K562 (cell line): ENCODE measurements around the gene MEIS2. TPM values are rescaled to one million over a fixed set of nuclear protein-coding genes. Genes with fewer than 3 reads are reported as not detected.

ENCODE experiments used
- ATAC-seq: fragments of 200-7000 bp; cut with Tn5 transposase; 3 replicates; pipeline ENCODE4 v1.9.1; 2020; ENCODE audit warnings: moderate library complexity
- BruUV-seq: library from RNA; stranded (reverse); fragments of 400-500 nt; replicated peaks from 2 replicates; lab custom pipeline; 2021; lab: Mats Ljungman, UMichigan
- CTCF ChIA-PET: fragments of 300-600 bp; formaldehyde crosslinking; extraction: SDS; loops from one replicate; lab custom pipeline; 2021; ENCODE audit warnings: low intra/inter-chr PET ratio; lab: Yijun Ruan, JAX
- POLR2A ChIA-PET: fragments of 300-600, 350-650 bp; sonication (Branson Sonifier 250); formaldehyde crosslinking; extraction: SDS; loops from one replicate; lab custom pipeline; 2021; ENCODE audit warnings: antibody characterized with exemption, inconsistent platforms; lab: Yijun Ruan, JAX
- DNase-seq, 4 experiments: peaks; one replicate each; pipeline versions ENCODE4 v3.0.0 to v3.0.0-alpha.2; 2011 to 2018; ENCODE audit warnings: low spot score in 3 of 4, mixed read lengths in 3 of 4; ENCODE audit errors: extremely low read depth in 1 of 4
- FAIRE-seq: peaks from 2 replicates; lab custom pipeline; 2011; peaks lifted over from hg19 to GRCh38; lab: Jason Lieb, UNC
- H2AFZ ChIP-seq: 2 replicates; pipeline ENCODE4 v1.6.0; 2011; ENCODE audit warnings: low read depth, low read length, control low read depth, inconsistent platforms
- H3K27ac ChIP-seq: fragments of 200-600 bp; 3 replicates; pipeline ENCODE4 v1.8.0; 2011; ENCODE audit warnings: low read depth, mild to moderate bottlenecking, control low read depth, inconsistent platforms, low read length, moderate library complexity, mixed read lengths; ENCODE audit errors: extremely low read depth
- H3K27me3 ChIP-seq, 2 experiments: fragments of 300-600 bp in 1 of 2; 2 replicates in 1 of 2; 3 replicates in 1 of 2; pipeline versions ENCODE4 v1.6.0 to v1.8.0; 2011; ENCODE audit warnings: inconsistent platforms in 2 of 2, low read length in 2 of 2, mild to moderate bottlenecking in 1 of 2, mixed read lengths in 1 of 2, moderate library complexity in 1 of 2; ENCODE audit not compliant: control insufficient read depth in 2 of 2, insufficient read depth in 2 of 2
- H3K36me3 ChIP-seq: fragments of 300-600 bp; 3 replicates; pipeline ENCODE4 v1.8.0; 2011; ENCODE audit warnings: mild to moderate bottlenecking, low read length, inconsistent platforms; ENCODE audit not compliant: control insufficient read depth, insufficient read depth
- H3K4me1 ChIP-seq, 2 experiments: fragments of 200-600 bp in 1 of 2; replicated peaks in 1 of 2; 2 replicates in 1 of 2; 3 replicates in 1 of 2; pipeline versions ENCODE4 v1.5.1 to v1.8.0; 2011; ENCODE audit warnings: inconsistent platforms in 2 of 2, low read length in 2 of 2, mild to moderate bottlenecking in 1 of 2, mixed read lengths in 1 of 2, moderate library complexity in 1 of 2; ENCODE audit not compliant: control insufficient read depth in 2 of 2, insufficient read depth in 2 of 2
- H3K4me2 ChIP-seq: 2 replicates; pipeline ENCODE4 v1.6.1; 2011; ENCODE audit warnings: low read length, control low read depth, inconsistent platforms, mixed read lengths; ENCODE audit not compliant: insufficient read depth
- H3K4me3 ChIP-seq: fragments of 200-600 bp; sonication (generic), shearing (Covaris generic); 2 replicates; pipeline ENCODE4 v1.5.1; 2016; ENCODE audit warnings: control low read depth, inconsistent platforms
- H3K79me2 ChIP-seq: fragments of 200-600 bp; 3 replicates; pipeline ENCODE4 v1.8.0; 2011; ENCODE audit warnings: low read length, inconsistent platforms; ENCODE audit not compliant: control insufficient read depth, insufficient read depth
- H3K9ac ChIP-seq, 2 experiments: 2 replicates each; pipeline versions ENCODE4 v1.6.0 to v1.6.1; 2011; ENCODE audit warnings: low read depth in 2 of 2, low read length in 2 of 2, control low read depth in 1 of 2, inconsistent platforms in 1 of 2, mild to moderate bottlenecking in 1 of 2, mixed read lengths in 1 of 2; ENCODE audit not compliant: insufficient read depth in 1 of 2
- H3K9me1 ChIP-seq: one replicate; pipeline ENCODE4 v1.6.0; 2011; ENCODE audit warnings: inconsistent platforms, mild to moderate bottlenecking, low read length, moderate library complexity; ENCODE audit not compliant: control insufficient read depth, insufficient read depth
- H3K9me3 ChIP-seq: replicated peaks from 2 replicates; pipeline ENCODE4 v1.5.1; 2011; ENCODE audit warnings: low read depth, low read length, inconsistent platforms; ENCODE audit not compliant: control insufficient read depth, insufficient read depth
- H4K20me1 ChIP-seq: replicated peaks from 2 replicates; pipeline ENCODE4 v1.6.1; 2011; ENCODE audit warnings: low read length, inconsistent platforms, mixed read lengths; ENCODE audit not compliant: control insufficient read depth, insufficient read depth
- HOMEZ ChIP-seq: fragments of 250-450 bp; sonication (Bioruptor Pico); IDR thresholded peaks from 2 replicates; pipeline ENCODE4 v1.4.0; 2020; ENCODE audit warnings: mild to moderate bottlenecking, moderate library complexity
- KAT8 ChIP-seq: fragments of 450-650 bp; IDR thresholded peaks from 2 replicates; pipeline ENCODE4 v1.6.1; 2016; ENCODE audit warnings: low read depth, mild to moderate bottlenecking
- KDM1A ChIP-seq, 2 experiments: fragments of 450-650 bp; IDR thresholded peaks; 2 replicates each; pipeline ENCODE4 v1.6.1; 2016; ENCODE audit warnings: mild to moderate bottlenecking in 2 of 2
- MEIS2 ChIP-seq: fragments of 450-650 bp; IDR thresholded peaks from 2 replicates; pipeline ENCODE4 v1.6.1; 2014; ENCODE audit warnings: mild to moderate bottlenecking; ENCODE audit not compliant: partially characterized antibody
- PBX2 ChIP-seq, 2 experiments: IDR thresholded peaks in 1 of 2; conservative IDR thresholded peaks in 1 of 2; 2 replicates each; pipeline ENCODE4 v1.6.1; 2016; ENCODE audit warnings: low read depth in 2 of 2, mild to moderate bottlenecking in 1 of 2, missing compliant biosample characterization in 1 of 2, missing genetic modification characterization in 1 of 2, moderate library complexity in 1 of 2
- PTTG1 ChIP-seq: fragments of 450-650 bp; IDR thresholded peaks from 2 replicates; pipeline ENCODE4 v1.6.1; 2016; ENCODE audit warnings: low read depth, mild to moderate bottlenecking, missing genetic modification characterization, missing compliant biosample characterization
- TFAP4 ChIP-seq: sonication (generic); formaldehyde crosslinking; IDR thresholded peaks from 2 replicates; pipeline ENCODE4 v1.8.0; 2022; ENCODE audit warnings: missing genetic modification reagents, mild to moderate bottlenecking, moderate library complexity, borderline replicate concordance
- ZBTB33 ChIP-seq: sonication (generic); formaldehyde crosslinking; IDR thresholded peaks from 2 replicates; pipeline ENCODE4 v1.8.1; 2023; ENCODE audit warnings: mild to moderate bottlenecking, missing genetic modification reagents
- ZNF398 ChIP-seq: fragments of 250-450 bp; sonication (Bioruptor Pico); IDR thresholded peaks from 2 replicates; pipeline ENCODE4 v1.8.0; 2021; ENCODE audit warnings: moderate library complexity, mild to moderate bottlenecking, inconsistent platforms
- WGBS: fragments of 100-300 bp; shearing (Covaris generic); methylation state at CpG from one replicate; pipeline ENCODE4 v1.1.6; 2016; ENCODE audit warnings: low coverage, mixed read lengths; ENCODE audit not compliant: insufficient coverage; ENCODE audit errors: missing lambda C conversion rate; 5-methylcytosine and 5-hydroxymethylcytosine counted together
- in situ Hi-C: fragments of 300-500 bp; cut with MboI; formaldehyde crosslinking; loops from 4 replicates; pipeline ENCODE4 v1.15.0; 2018; ENCODE audit warnings: inconsistent platforms, mixed read lengths
- intact Hi-C: fragments of 100-400 bp; cut with micrococcal nuclease; formaldehyde crosslinking; loops from 2 replicates; pipeline ENCODE4 v1.14.2; 2022
- polyA plus RNA-seq, 8 experiments: library from polyadenylated mRNA; depleted of rRNA in 4 of 8; stranded (reverse) in 5 of 8; unstranded in 3 of 8; fragments of >200 nt; fragmentation: Nextera tagmentation in 2 of 8; fragmentation: Illumina TruSeq in 1 of 8; extraction: Ambion mirVana in 2 of 8; extraction: Trizol in 1 of 8; gene quantifications; 2 replicates each; pipeline versions ENCODE4 v1.2.1 to v1.2.3, GENCODE V29; 2011 to 2014; ENCODE audit warnings: inconsistent platforms in 1 of 8, missing spikeins in 1 of 8
- total RNA-seq, 7 experiments: library from RNA; depleted of rRNA in 6 of 7; stranded (reverse); fragments of >200 nt in 6 of 7; fragmentation: Illumina TruSeq in 2 of 7; extraction: Trizol in 2 of 7; gene quantifications; 2 replicates each; pipeline versions ENCODE4 v1.2.1 to v1.2.3, GENCODE V29; 2011 to 2021; ENCODE audit warnings: low replicate concordance in 1 of 7

The MEIS2 gene
- total and polyA plus RNA-seq, 9 of the 15 experiments (the other 6 are each of a cell fraction or from before 2014, with no cell fraction given), result 7.5 to 64.2 (median 22.3) TPM

GRCh38 chr15:37015035-37015434, 85.3 kb downstream of the MEIS2 start:
- no peak for DNase-seq
- no peak overlapping the region for H3K4me2 ChIP-seq
- H3K36me3 ChIP-seq, result peaks cover 20% of the 10 kb centered on the region
- intact Hi-C loops (no loop called here), in situ Hi-C loops (no loop called here)
- no peak for FAIRE-seq
- no peaks in the 10 kb centered on the region for H4K20me1 ChIP-seq
- H3K9ac ChIP-seq, result no peak overlapping the region
- no peaks in the 10 kb centered on the region for H3K9me3 ChIP-seq
- BruUV-seq, result no TSS peak
- H3K4me3 ChIP-seq, result no peak overlapping the region
- CTCF ChIA-PET, result no interaction called here
- peaks cover 0 to 18% of the 10 kb centered on the region in 2 experiments; a peak in 4 of 5 replicates for H3K4me1 ChIP-seq
- no peak overlapping the region for H3K27ac ChIP-seq
- peaks cover 10% of the 10 kb centered on the region for H3K79me2 ChIP-seq
- H3K27me3 ChIP-seq, result no peaks in the 10 kb centered on the region
- 86% methylated on average over 9 of the region's 9 CpGs for WGBS
- ATAC-seq, result no peak
- POLR2A ChIA-PET, result no interaction called here
- TF ChIP-seq KDM1A (IDR thresholded peaks at IDR 0.05) (peak; percentile 70 to 82; a peak in 3 of 4 replicates), KAT8 (no peak), TFAP4 (CRISPR knock-in tag) (no peak), HOMEZ (CRISPR knock-in tag) (no peak), MEIS2 (peak; percentile 44), PTTG1 (tag) (no peak), PBX2 (CRISPR knock-in tag; IDR thresholded peaks at IDR 0.05; ENCODE audit: low read depth) (no peak), PBX2 (tag; conservative IDR thresholded peaks at IDR 0.05; ENCODE audit: low read depth) (peak; percentile 55; the same call in 1 of the 2 replicates), ZBTB33 (peak; percentile 26; the same call in 1 of the 2 replicates), ZNF398 (CRISPR knock-in tag) (no peak)
- no peaks in the 10 kb centered on the region for H3K9me1 ChIP-seq
- H2AFZ ChIP-seq, result no peak overlapping the region
